Activated T-helper 9 cell treated with anti-CD3 and anti-CD28 coated beads, Interleukin-2, amount 50 U/mL, for 16 hours (primary cell): ENCODE data around the gene DENND5A.
"Not testable (repeated sequence)": the region's sequence is repeated elsewhere in the genome, so short reads cannot be mapped to it uniquely, and the experiment has no call there.

Experiments
- DNase-seq: peaks from one replicate; pipeline ENCODE4 v3.0.0-alpha.2; 2020; ENCODE audit warnings: low read depth

DENND5A gene

GRCh38 chr11:9137293-9138132 lies 127.6 kb downstream of the DENND5A start:
- peak; percentile 59 for DNase-seq

GRCh38 chr11:9136741-9137140 lies 128.4 kb downstream of the DENND5A start:
- no peak for DNase-seq

- no peak for DNase-seq
Observed at GRCh38 chr11:9133956-9134355, 131.2 kb downstream of the DENND5A start.

GRCh38 chr11:9132203-9132878 lies 132.8 kb downstream of the DENND5A start:
- DNase-seq: no peak

GRCh38 chr11:9130297-9130696 lies 134.9 kb downstream of the DENND5A start:
- DNase-seq: no peak

GRCh38 chr11:9126636-9127035 lies 138.5 kb downstream of the DENND5A start:
- no peak for DNase-seq

GRCh38 chr11:9125185-9125886 lies 139.8 kb downstream of the DENND5A start:
- no peak for DNase-seq

- no peak for DNase-seq
Observed at GRCh38 chr11:9123595-9124304, 141.4 kb downstream of the DENND5A start.

GRCh38 chr11:9121469-9121796 lies 143.7 kb downstream of the DENND5A start:
- DNase-seq: no peak

- no peak for DNase-seq
Observed at GRCh38 chr11:9120664-9121468, 144.3 kb downstream of the DENND5A start.

- DNase-seq: no peak
Observed at GRCh38 chr11:9118277-9118676, 146.9 kb downstream of the DENND5A start.

GRCh38 chr11:9112075-9112474 lies 153.1 kb downstream of the DENND5A start:
- no peak for DNase-seq

GRCh38 chr11:9109858-9110731 lies 155.1 kb downstream of the DENND5A start:
- no peak for DNase-seq

GRCh38 chr11:9104580-9104979 lies 160.6 kb downstream of the DENND5A start:
- DNase-seq: no peak

GRCh38 chr11:9103542-9104276 lies 161.4 kb downstream of the DENND5A start:
- DNase-seq: no peak

GRCh38 chr11:9099617-9100016 lies 165.5 kb downstream of the DENND5A start:
- no peak for DNase-seq

GRCh38 chr11:9098455-9098854 lies 166.7 kb downstream of the DENND5A start:
- not testable (repeated sequence) for DNase-seq

GRCh38 chr11:9097186-9097943 lies 167.8 kb downstream of the DENND5A start:
- not testable (repeated sequence) for DNase-seq

- DNase-seq: no peak
Observed at GRCh38 chr11:9096427-9096826, 168.7 kb downstream of the DENND5A start.
